ENCODE data around the gene BLVRB. TPM values are rescaled to one million over a fixed set of nuclear protein-coding genes. Genes with fewer than 3 reads are reported as not detected.

BLVRB gene
- total and polyA plus RNA-seq, 2 experiments from 2014 or later: 43.7 to 53.7 TPM

DNA sequence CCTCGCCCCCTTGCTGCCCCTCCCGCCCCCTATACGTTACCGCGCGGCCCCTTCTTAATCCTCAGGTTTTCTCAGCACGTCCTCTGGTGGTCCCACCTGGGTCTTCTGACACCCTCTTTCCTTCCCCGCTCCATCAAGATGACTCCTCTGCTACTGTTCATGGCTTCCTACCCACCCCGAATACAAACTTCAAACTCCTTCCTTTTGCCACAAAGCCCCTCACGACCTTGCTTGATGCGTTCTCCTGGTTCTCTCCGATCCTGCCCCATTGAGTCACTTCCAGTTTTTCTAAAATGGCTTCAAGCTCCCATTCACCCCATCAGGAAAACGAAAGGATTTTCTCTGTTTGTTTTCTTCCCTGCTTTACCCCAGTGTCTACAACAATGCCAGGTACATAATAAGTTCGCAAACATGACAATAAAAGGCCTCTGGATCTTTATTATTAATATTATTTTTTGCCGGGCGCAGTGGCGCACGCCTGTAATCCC, 20.7 kb downstream of the BLVRB start:
- Mint-ChIP-seq H3K9me3 (peaks cover 3% of the 10 kb centered on the region; the same call in 2 of the 3 replicates), H3K27me3 (ENCODE audit: insufficient read depth, low read depth, poor library complexity) (peaks cover 17% of the 10 kb centered on the region)

More for the DNA sequence above, 20.7 kb downstream of the BLVRB start:
- peak overlapping the region; percentile 92 for H3K27ac ChIP-seq (ENCODE audit: low read depth)
- H3K27me3 ChIP-seq (ENCODE audit: insufficient read depth): no peaks in the 10 kb centered on the region
- Mint-ChIP-seq H3K27ac (peak overlapping the region; percentile 97), H3K4me1 (peaks cover 28% of the 10 kb centered on the region), H3K4me3 (peak overlapping the region; percentile 98), H3K36me3 (ENCODE audit: low read depth) (peaks cover 31% of the 10 kb centered on the region)
- H3K4me1 ChIP-seq (ENCODE audit: insufficient read depth): peaks cover 13% of the 10 kb centered on the region
- DNase-seq (ENCODE audit: low spot score): no peak
- H3K9me2 ChIP-seq (ENCODE audit: insufficient read depth): no peaks in the 10 kb centered on the region
- H3K4me2 ChIP-seq: peak overlapping the region; percentile 86
- TF ChIP-seq, protein P1, sequence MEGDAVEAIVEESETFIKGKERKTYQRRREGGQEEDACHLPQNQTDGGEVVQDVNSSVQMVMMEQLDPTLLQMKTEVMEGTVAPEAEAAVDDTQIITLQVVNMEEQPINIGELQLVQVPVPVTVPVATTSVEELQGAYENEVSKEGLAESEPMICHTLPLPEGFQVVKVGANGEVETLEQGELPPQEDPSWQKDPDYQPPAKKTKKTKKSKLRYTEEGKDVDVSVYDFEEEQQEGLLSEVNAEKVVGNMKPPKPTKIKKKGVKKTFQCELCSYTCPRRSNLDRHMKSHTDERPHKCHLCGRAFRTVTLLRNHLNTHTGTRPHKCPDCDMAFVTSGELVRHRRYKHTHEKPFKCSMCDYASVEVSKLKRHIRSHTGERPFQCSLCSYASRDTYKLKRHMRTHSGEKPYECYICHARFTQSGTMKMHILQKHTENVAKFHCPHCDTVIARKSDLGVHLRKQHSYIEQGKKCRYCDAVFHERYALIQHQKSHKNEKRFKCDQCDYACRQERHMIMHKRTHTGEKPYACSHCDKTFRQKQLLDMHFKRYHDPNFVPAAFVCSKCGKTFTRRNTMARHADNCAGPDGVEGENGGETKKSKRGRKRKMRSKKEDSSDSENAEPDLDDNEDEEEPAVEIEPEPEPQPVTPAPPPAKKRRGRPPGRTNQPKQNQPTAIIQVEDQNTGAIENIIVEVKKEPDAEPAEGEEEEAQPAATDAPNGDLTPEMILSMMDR (conservative IDR thresholded peaks at IDR 0.05; ENCODE audit: low read depth in 2 of 2): peak in 1 of 2 experiments; percentile 74; a peak in 2 of 4 replicates
- TF ChIP-seq, protein P2, sequence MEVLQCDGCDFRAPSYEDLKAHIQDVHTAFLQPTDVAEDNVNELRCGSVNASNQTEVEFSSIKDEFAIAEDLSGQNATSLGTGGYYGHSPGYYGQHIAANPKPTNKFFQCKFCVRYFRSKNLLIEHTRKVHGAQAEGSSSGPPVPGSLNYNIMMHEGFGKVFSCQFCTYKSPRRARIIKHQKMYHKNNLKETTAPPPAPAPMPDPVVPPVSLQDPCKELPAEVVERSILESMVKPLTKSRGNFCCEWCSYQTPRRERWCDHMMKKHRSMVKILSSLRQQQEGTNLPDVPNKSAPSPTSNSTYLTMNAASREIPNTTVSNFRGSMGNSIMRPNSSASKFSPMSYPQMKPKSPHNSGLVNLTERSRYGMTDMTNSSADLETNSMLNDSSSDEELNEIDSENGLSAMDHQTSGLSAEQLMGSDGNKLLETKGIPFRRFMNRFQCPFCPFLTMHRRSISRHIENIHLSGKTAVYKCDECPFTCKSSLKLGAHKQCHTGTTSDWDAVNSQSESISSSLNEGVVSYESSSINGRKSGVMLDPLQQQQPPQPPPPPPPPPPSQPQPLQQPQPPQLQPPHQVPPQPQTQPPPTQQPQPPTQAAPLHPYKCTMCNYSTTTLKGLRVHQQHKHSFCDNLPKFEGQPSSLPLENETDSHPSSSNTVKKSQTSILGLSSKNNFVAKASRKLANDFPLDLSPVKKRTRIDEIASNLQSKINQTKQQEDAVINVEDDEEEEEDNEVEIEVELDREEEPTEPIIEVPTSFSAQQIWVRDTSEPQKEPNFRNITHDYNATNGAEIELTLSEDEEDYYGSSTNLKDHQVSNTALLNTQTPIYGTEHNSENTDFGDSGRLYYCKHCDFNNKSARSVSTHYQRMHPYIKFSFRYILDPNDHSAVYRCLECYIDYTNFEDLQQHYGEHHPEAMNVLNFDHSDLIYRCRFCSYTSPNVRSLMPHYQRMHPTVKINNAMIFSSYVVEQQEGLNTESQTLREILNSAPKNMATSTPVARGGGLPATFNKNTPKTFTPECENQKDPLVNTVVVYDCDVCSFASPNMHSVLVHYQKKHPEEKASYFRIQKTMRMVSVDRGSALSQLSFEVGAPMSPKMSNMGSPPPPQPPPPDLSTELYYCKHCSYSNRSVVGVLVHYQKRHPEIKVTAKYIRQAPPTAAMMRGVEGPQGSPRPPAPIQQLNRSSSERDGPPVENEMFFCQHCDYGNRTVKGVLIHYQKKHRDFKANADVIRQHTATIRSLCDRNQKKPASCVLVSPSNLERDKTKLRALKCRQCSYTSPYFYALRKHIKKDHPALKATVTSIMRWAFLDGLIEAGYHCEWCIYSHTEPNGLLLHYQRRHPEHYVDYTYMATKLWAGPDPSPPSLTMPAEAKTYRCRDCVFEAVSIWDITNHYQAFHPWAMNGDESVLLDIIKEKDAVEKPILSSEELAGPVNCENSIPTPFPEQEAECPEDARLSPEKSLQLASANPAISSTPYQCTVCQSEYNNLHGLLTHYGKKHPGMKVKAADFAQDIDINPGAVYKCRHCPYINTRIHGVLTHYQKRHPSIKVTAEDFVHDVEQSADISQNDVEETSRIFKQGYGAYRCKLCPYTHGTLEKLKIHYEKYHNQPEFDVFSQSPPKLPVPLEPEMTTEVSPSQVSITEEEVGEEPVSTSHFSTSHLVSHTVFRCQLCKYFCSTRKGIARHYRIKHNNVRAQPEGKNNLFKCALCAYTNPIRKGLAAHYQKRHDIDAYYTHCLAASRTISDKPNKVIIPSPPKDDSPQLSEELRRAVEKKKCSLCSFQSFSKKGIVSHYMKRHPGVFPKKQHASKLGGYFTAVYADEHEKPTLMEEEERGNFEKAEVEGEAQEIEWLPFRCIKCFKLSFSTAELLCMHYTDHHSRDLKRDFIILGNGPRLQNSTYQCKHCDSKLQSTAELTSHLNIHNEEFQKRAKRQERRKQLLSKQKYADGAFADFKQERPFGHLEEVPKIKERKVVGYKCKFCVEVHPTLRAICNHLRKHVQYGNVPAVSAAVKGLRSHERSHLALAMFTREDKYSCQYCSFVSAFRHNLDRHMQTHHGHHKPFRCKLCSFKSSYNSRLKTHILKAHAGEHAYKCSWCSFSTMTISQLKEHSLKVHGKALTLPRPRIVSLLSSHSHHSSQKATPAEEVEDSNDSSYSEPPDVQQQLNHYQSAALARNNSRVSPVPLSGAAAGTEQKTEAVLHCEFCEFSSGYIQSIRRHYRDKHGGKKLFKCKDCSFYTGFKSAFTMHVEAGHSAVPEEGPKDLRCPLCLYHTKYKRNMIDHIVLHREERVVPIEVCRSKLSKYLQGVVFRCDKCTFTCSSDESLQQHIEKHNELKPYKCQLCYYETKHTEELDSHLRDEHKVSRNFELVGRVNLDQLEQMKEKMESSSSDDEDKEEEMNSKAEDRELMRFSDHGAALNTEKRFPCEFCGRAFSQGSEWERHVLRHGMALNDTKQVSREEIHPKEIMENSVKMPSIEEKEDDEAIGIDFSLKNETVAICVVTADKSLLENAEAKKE (CRISPR knock-in tag; IDR thresholded peaks at IDR 0.05): no peak
- TF ChIP-seq POLR2AphosphoS5 (IDR thresholded peaks at IDR 0.05; ENCODE audit: low read depth): peak; percentile 43; the same call in 1 of the 2 replicates
- peaks cover 8% of the 10 kb centered on the region; the same call in 1 of the 2 replicates for H4K20me1 ChIP-seq (replicated peaks; ENCODE audit: insufficient read depth)
- peak overlapping the region; percentile 80 for H2AFZ ChIP-seq
- peaks cover 26% of the 10 kb centered on the region for H3K79me2 ChIP-seq (replicated peaks; ENCODE audit: insufficient read depth)
- no peak for ATAC-seq
- peaks cover 22% of the 10 kb centered on the region for H3F3A ChIP-seq (replicated peaks; ENCODE audit: low read depth)
- H3K4me3 ChIP-seq: peak overlapping the region; percentile 100
- peaks cover 16% of the 10 kb centered on the region; the same call in 1 of the 2 replicates for H3K36me3 ChIP-seq (ENCODE audit: insufficient read depth)
